Medulla oblongata (tissue), 1 donor: ENCODE data around the gene TMC7.
"Not testable (repeated sequence)": the region's sequence is repeated elsewhere in the genome, so short reads cannot be mapped to it uniquely, and the experiment has no call there.

ENCODE experiments used
- DNase-seq: peaks from one replicate; pipeline ENCODE4 v3.0.0-alpha.2; 2015; ENCODE audit errors: extremely low spot score

The TMC7 gene

GRCh38 chr16:18979936-18980335, 3.8 kb upstream of the TMC7 start:
- no peak for DNase-seq

GRCh38 chr16:18984435-18985005, 786 bp downstream of the TMC7 start:
- peak; percentile 47 for DNase-seq

DNA sequence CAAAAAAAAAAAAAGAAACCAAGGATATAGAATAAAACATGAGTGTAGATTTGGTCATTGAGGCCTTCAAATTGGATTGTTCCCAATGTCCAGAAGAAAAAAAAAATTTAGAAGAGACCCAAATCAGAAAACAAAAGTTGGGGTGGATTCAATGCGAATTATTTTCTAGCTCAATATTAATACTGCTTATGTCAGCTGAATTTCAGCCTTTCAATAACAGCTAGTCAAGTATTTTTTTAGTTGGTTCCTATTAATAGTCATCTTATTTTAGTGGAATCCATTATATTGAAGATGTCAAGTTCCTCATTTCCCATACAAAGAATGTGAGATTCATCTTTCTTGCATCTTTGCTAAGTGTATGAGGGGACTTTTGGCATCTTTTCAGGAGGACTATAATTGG, 1.5 kb downstream of the TMC7 start:
- not testable (repeated sequence) for DNase-seq

GRCh38 chr16:18991731-18992130, 8.0 kb downstream of the TMC7 start:
- DNase-seq, result not testable (repeated sequence)

GRCh38 chr16:18993531-18993930, 9.8 kb downstream of the TMC7 start:
- not testable (repeated sequence) for DNase-seq

DNA sequence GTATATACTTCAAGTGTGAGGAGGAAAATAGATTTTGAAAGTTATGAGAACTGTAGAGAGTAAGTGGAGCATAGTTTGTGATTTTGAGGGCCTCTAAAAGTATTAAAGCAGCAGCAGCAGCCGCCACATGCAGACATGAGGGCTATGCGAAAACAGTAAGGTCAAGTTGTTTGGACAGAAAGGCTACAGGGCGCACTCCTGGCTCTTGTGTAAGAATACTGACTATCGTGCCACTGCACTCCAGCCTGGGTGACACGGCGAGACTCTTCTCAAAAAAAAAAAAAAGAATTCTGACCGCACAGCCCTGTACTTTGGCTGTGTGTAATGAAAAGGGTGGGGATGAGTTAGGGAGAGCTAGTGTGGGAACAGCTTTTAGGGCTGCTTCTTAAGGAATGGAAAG, 10.4 kb downstream of the TMC7 start:
- DNase-seq, result not testable (repeated sequence)

- DNase-seq, result not testable (repeated sequence)
Measured at GRCh38 chr16:18995406-18995805, 11.7 kb downstream of the TMC7 start.

- not testable (repeated sequence) for DNase-seq
Measured at GRCh38 chr16:18996536-18996935, 12.8 kb downstream of the TMC7 start.

DNA sequence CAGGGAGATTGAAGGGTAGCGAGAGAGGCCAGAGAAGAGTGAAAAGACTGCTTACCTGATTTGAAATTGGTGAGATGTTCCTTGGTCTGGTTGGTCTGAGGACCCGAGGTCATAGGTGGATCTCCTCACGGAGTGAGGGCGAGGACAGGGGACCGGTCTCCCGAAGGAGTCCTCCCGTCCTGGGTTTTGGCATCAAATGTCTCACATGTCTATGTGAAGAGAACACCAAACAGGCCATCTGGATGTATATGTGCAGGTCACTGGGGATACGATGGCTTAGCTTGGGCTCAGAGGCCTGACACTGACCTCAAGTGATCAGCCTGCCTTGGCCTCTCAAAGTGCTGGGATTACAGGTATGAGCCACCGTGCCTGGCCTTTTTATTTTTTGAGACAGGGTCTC, 13.3 kb downstream of the TMC7 start:
- not testable (repeated sequence) for DNase-seq

DNA sequence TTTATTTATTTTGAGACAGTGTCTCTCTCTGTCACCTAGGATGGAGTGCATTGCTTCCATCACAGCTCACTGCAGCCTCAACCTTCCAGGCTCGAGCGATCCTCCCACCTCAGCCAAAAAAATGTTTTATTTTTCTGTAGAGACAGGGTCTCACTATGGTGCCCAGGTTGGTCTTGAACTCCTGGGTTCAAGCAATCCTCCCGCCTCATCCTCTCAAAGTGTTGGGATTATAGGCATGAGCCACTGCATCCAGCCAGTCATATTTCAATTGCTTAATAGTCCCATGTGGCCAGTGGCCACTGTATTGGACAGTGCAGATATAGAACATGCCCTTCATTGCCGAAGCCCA, 15.3 kb downstream of the TMC7 start:
- DNase-seq, result no peak

GRCh38 chr16:19001788-19002187, 18.1 kb downstream of the TMC7 start:
- DNase-seq, result peak; percentile 39

DNA sequence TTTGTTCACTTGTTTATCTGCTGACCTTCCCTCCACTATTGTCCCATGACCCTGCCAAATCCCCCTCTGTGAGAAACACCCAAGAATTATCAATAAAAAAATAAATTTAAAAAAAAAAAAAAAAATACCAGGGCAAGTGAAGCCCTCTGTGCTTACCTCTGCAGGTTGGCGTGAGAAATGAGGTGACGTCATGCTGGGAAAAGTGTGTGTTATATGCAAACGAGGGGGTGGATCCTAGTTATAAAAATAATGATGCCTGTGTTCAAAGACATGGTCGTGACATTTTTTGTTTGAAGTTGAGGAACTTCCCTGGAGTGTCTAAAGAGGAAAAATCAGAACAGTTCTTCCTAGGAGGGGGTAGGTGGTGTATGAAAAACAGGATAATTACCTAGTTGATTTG, 20.2 kb downstream of the TMC7 start:
- DNase-seq, result no peak

DNA sequence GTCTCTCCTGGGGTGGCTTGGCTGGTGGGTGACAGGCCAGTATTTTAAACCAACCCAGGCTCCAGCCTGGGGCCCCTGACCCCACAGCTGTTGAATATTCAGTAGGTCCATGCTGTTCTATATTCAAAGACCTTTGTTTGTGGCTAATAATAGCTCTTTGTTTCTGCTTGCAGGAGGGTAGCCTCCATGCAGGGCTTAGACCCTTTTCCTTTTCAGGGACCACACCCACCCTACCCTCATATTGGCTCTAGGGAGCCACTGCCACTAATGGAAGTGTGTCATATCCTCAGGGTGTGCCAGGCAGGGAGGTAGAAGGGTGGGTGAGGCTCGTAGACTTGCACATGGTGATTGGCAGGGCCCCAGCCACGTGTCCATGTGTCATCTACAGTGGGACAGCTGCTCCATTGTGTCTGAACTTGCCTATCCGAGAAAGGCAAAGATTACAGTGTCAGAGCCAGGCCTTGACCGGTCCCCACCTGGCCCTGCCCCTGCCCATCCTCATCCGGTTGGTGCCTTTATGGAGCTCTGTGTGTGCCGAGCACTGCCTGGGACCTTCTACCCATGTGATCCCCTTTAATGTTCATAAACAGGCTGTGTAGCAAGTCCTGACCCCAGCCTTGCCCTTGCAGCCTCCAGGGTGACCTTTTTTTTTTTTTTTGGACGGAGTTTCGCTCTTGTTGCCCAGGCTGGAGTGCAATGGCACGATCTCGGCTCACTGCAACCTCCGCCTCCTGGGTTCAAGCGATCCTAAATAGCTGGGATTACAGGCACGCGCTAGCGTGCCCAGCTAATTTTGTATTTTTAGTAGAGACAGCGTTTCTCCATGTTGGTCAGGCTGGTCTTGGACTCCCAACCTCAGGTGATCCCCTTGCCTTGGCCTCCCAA, 22.1 kb downstream of the TMC7 start:
- DNase-seq, result peak; percentile 94

DNA sequence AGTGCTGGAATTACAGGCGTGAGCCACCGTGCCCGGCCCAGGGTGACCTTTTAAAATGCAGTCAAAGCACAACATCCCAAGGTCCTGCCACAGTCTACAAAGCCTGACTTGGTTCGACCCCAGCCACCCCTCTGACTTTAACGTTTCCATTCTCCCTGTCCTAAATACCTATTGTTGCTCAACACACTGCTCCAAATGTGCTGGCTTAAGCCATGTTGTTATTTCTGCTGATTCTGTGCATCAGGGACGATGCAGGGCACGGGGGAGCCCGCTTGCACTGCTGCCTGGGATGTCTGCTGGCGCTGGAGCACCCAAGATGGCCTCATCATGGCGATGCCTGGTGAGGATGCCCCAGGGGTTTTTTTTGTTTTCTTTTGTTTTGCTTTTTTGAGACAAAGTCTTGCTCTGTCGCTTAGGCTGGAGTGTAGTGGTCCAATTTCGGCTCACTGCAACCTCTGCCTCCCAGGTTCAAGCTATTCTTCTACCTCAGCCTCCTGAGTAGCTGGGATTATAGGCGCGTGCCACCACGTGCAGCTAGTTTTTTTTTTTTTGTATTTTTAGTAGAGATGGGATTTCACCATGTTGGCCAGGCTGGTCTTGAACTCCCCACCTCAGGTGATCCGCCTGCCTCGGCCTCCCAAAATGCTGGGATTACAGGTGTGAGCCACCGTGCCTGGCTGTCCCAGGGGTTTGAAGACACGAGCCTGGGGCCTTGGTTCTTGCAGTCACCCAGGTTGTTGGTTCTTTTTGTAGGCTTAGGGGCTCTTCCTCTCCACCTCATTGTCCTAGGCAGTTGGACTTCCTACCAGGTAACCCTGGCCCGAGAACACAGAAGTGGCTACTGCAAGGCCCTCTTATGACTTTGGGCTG, 22.9 kb downstream of the TMC7 start:
- no peak for DNase-seq

DNA sequence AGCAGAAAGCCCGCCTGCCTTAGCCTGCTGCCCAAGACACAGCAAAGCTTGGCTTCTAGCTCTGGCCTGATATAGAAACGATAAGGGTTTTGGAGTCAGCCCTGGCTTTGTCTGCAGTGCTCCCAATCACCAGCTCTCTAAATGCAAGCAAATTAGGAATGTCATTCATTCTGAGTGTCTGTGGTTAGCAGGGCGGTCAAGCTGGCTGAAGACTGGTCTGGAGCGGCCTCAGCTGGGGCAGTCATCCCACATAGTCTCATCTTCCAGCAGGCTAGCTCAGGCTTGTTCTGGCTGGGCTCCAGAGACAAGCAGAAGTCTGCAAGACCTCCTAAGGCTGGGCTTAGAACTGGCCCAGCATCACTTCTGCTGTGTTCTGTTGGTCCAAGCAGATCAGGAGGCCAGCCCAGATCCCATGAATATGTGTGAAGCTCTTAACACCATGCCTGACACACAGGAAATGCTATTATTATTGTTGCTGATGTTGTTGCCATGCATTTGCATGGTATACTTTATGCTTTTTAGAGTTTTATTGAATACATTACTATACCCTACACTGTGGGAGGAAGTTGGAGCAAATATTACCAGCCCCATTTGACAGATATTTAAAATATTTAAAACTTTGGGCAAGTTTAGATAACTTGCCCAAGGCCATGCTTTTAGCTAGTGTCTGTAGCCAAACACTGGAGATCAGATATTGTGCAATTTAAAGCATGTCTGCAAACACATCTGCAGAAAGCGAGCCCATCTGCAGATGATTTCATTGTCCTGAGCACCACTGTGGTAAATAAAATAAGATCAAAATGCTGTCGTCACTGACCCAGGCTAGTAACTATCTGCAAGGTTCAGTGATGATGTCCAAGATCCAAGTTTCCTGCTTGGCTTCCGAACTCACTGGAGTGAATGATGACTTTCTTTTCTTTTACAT, 24.8 kb downstream of the TMC7 start:
- no peak for DNase-seq

DNA sequence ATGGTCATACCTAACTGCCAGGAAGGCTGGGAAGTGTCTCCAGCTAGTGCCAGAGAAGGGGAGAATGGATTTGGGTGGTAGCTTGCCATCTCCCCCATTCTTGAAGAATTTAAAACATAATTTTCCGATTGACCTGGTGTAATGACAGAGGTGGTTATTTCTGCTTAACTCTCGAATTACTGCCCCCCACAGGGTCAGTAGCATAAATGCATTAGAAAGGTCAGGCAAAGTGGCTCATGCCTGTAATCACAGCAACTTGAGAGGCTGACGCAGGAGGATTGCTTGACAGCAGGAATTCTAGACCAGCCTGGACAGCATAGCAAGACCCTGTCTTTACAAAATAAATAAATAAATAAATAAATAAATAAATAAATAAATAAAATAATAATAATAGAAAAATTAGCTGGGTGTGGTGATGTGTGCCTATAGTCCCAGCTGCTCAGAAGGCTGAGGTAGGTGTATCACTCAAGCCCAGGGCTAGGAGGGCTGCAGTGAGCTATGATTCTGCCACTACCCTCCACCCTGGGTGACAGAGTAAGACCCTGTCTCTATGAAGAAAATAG, 27.5 kb downstream of the TMC7 start:
- DNase-seq, result no peak

DNA sequence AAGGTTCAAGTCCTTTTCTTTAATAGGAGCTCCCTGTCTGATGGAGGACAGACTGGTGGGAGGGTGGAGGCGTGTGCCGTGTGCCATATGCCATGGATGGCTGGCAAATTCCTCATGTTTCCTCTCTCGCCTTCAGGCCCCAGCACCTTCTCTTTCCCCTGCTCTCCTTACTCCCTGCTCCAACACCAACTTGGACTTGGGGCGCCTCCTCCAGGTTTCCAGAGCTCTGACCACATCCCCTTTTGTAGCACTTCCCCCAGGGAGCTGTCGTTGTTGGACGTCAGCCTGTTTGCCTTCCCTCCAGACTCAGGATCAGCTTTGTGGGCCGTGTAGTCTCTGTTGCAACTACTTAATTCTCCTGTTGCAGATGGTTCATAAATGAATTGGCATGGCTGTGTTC, 30.7 kb downstream of the TMC7 start:
- peak; percentile 35 for DNase-seq

- DNase-seq, result no peak
Measured at GRCh38 chr16:19017179-19017578, 33.4 kb downstream of the TMC7 start.

DNA sequence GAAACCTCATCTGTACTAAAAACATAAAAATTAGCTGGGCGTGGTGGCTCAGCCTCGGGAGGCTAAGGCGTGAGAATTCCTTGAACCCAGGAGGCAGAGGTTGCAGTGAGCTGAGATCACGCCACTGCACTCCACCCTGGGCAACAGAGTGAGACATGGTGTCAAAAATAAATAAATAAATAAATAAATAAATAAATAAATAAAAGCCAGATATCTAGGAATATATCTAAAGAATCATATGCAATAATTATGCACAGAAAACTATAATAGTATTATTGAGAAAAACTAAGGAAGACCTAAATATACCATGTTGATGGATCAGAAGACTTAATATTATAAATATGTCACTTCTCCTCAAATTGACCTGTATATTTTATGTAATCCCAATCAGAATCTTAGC, 37.0 kb downstream of the TMC7 start:
- no peak for DNase-seq

GRCh38 chr16:19021747-19022146, 38.0 kb downstream of the TMC7 start:
- no peak for DNase-seq

DNA sequence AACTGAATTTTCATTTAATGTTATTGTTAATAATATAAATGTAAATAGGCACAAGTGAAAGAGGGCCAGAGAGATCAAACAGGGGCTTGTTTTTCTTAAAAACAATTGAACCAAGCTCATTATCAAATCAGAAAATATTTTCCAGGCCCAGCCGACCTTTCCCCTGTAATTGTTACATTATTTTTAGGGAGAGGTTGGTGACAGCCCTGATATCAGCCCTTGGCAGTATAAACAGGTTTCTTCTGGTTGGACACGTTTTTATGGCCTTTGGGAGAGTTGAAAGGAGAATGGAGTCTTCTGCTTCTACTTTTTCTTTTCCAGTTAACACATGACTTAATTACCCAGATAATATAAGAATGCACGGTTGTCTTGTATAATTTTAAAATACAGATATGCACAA, 43.7 kb downstream of the TMC7 start:
- no peak for DNase-seq
